Measurements from ENCODE around the gene NFATC4.

NFATC4 gene

DNA sequence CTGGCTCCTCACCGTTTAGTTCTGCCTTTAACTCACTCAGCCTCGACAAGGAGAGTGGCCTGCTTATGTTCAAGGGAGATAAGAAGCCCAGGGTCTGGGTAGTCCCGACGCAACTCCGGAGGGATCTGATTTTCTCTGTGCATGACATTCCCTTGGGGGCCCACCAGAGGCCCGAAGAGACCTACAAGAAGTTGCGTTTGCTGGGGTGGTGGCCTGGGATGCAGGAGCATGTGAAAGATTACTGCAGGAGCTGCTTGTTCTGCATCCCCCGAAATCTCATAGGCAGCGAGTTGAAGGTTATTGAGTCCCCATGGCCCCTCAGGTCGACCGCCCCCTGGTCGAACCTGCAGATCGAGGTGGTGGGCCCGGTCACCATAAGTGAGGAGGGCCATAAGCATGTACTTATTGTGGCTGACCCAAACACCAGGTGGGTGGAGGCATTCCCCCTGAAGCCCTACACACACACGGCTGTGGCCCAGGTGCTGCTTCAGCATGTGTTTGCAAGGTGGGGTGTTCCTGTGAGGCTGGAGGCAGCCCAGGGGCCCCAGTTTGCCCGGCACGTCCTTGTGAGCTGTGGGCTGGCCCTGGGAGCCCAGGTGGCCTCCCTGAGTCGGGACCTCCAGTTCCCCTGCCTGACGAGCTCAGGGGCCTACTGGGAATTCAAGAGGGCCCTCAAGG, 48.4 kb downstream of the NFATC4 start:
- H3K4me3 ChIP-seq (ENCODE audit: low read depth, low read length), result no peak overlapping the region
- DNase-seq (ENCODE audit: low read depth), result no peak
- TF ChIP-seq, protein P1, sequence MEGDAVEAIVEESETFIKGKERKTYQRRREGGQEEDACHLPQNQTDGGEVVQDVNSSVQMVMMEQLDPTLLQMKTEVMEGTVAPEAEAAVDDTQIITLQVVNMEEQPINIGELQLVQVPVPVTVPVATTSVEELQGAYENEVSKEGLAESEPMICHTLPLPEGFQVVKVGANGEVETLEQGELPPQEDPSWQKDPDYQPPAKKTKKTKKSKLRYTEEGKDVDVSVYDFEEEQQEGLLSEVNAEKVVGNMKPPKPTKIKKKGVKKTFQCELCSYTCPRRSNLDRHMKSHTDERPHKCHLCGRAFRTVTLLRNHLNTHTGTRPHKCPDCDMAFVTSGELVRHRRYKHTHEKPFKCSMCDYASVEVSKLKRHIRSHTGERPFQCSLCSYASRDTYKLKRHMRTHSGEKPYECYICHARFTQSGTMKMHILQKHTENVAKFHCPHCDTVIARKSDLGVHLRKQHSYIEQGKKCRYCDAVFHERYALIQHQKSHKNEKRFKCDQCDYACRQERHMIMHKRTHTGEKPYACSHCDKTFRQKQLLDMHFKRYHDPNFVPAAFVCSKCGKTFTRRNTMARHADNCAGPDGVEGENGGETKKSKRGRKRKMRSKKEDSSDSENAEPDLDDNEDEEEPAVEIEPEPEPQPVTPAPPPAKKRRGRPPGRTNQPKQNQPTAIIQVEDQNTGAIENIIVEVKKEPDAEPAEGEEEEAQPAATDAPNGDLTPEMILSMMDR (conservative IDR thresholded peaks at IDR 0.05; ENCODE audit: low read depth, low read length), result no peak

DNA sequence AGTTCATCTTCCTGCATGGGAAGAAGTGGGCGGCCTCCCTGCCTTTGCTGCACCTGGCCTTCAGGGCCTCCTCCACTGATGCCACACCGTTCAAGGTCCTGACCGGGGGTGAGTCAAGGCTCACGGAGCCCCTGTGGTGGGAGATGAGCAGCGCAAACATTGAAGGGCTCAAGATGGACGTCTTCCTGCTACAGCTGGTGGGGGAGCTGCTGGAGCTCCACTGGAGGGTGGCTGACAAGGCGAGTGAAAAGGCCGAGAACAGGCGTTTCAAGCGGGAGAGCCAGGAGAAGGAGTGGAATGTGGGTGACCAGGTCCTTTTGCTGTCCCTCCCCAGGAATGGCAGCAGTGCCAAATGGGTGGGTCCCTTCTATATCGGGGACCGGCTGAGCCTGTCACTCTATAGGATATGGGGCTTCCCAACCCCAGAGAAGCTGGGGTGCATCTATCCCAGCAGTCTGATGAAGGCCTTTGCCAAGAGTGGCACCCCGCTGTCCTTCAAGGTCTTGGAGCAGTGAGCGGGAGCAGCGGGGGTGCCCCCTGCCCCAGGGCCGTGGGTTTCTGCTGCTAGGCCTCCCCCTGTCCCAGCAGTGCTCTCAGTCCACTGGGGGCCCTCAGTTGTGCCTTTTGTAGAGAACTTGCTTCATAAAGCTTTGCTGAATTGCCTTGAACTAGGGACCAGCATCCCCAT, 49.1 kb downstream of the NFATC4 start:
- H3K4me3 ChIP-seq (ENCODE audit: low read depth, low read length), result no peak overlapping the region
- TF ChIP-seq, protein P1 (conservative IDR thresholded peaks at IDR 0.05; ENCODE audit: low read depth, low read length), result no peak
- DNase-seq (ENCODE audit: low read depth), result no peak

DNA sequence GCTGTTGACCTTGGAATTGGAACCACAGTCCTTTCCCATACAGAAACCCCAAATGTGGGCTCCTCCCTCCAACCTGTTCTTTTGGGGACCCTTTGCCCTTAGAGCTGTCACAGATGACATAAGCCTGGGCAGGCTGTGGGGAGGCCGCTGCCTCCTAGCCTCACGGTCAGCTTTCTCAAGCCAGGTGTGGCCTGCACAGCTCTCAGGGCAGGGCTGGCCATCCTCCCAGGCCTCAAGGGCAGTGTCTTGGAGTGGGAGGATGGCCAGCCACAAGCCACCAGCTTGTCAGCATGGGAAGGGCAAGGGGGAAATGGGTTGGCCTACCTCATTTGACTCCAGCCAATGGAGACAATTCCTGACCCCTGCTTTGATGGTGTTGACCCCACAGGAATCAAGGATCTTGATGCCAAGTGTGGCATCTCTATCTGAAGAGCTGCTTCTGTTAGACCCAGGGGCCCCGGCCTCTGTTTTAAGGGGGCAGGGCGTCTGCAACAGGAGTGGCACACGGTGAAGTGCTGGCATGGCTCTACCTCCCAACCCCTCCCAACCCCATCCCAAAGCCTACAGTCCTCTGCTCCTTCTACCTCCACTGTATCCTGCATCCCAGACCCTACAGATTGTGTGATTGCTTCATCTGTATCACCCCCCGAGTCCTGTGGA, 50.0 kb downstream of the NFATC4 start:
- H3K4me3 ChIP-seq (ENCODE audit: low read depth, low read length), result no peak overlapping the region
- no peak for DNase-seq (ENCODE audit: low read depth)
- TF ChIP-seq, protein P1 (conservative IDR thresholded peaks at IDR 0.05; ENCODE audit: low read depth, low read length), result no peak

- H3K4me3 ChIP-seq (ENCODE audit: low read depth, low read length), result no peak overlapping the region
- DNase-seq (ENCODE audit: low read depth), result no peak
- TF ChIP-seq, protein P1 (conservative IDR thresholded peaks at IDR 0.05; ENCODE audit: low read depth, low read length), result no peak
Measured at GRCh38 chr14:24418492-24418873, 50.5 kb downstream of the NFATC4 start.

GRCh38 chr14:24422261-24422660, 54.3 kb downstream of the NFATC4 start:
- DNase-seq (ENCODE audit: low read depth), result no peak
- TF ChIP-seq, protein P1 (conservative IDR thresholded peaks at IDR 0.05; ENCODE audit: low read depth, low read length), result no peak
- H3K4me3 ChIP-seq (ENCODE audit: low read depth, low read length), result no peak overlapping the region

DNA sequence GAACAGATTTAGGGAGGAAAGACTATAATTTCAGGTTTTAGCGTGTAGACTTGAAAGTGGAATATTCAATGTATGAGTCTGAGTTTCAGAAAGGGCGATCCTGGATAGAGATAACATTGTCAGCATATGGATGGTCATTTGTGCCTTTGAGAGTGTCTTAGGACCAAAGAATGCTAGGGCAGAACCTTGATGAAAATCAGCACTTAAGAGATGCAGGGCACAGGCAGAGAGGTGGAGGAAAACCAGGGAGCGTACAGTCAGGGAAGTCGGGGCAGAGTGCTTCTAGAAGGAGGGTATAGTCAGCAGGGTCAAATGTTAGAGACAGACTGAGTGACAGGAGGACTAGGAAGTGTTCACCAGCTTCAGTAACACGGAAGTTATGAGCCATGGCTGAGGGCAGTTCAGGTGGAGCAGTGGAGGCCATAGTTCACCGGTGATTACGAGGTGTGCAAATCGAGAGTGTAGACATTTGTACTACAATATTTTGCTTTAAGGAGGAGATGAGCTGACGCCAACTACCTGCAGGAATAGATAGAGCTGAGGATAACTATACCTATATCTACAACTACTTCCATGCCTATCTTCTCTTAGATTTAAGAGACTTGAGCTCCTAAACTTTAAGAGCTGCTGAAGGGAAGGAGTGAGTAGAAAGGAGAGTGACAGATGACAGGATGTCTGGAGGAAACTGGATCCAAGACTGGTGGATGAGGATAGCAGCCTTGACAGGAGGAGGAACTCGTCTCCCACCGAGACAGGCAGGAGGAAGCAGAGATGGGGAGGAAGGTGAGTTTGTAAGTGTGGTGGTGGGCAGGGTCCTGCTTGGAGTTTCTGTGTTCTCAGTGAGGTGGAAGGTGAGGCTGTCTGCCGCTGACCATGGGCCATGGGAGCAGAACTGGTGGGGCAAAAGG, 55.0 kb downstream of the NFATC4 start:
- H3K4me3 ChIP-seq (ENCODE audit: low read depth, low read length), result no peak overlapping the region
- DNase-seq (ENCODE audit: low read depth), result no peak
- TF ChIP-seq, protein P1 (conservative IDR thresholded peaks at IDR 0.05; ENCODE audit: low read depth, low read length), result no peak

Data from choroid plexus epithelial cell (primary cell).